HepG2 (cell line): ENCODE measurements around the gene DTX2.
"Not testable (repeated sequence)": the region's sequence is repeated elsewhere in the genome, so short reads cannot be mapped to it uniquely, and the experiment has no call there.

ENCODE experiments used
- GABPA ChIP-seq, 2 experiments: IDR thresholded peaks; 2 replicates each; pipeline ENCODE4 v1.6.1; 2011 to 2016; ENCODE audit warnings: low read depth in 2 of 2, low read length in 1 of 2, missing biosample characterization in 1 of 2, missing genetic modification characterization in 1 of 2
- PAWR ChIP-seq: sonication (generic); formaldehyde crosslinking; IDR thresholded peaks from 2 replicates; pipeline ENCODE4 v1.4.0; 2020; ENCODE audit warnings: missing genetic modification reagents, mild to moderate bottlenecking, borderline replicate concordance
- POLR2A ChIP-seq, 2 experiments: IDR thresholded peaks; 2 replicates each; pipeline ENCODE4 v1.6.1; 2011; ENCODE audit warnings: low read depth in 2 of 2, low read length in 2 of 2, mild to moderate bottlenecking in 1 of 2, moderate library complexity in 1 of 2; ENCODE audit not compliant: insufficient read depth in 1 of 2
- ZSCAN31 ChIP-seq: sonication (generic); formaldehyde crosslinking; IDR thresholded peaks from 2 replicates; pipeline ENCODE4 v1.5.0; 2020; ENCODE audit warnings: low read depth, mild to moderate bottlenecking, missing genetic modification reagents

- not testable (repeated sequence) for TF ChIP-seq ZSCAN31 (CRISPR knock-in tag); POLR2A (IDR thresholded peaks at IDR 0.05; ENCODE audit: insufficient read depth in 1 of 2, low read depth in 2 of 2, low read length in 2 of 2); GABPA (IDR thresholded peaks at IDR 0.05; ENCODE audit: low read depth, low read length); GABPA (CRISPR knock-in tag; IDR thresholded peaks at IDR 0.05; ENCODE audit: low read depth); PAWR (CRISPR knock-in tag)
Measured at GRCh38 chr7:76439120-76439888, 22.2 kb upstream of the DTX2 start.
